Upper lobe of right lung (tissue), 1 donor: ENCODE results near the gene ABHD6. TPM values are rescaled to one million over a fixed set of nuclear protein-coding genes. Genes with fewer than 3 reads are reported as not detected.
"Not testable (repeated sequence)": the region's sequence is repeated elsewhere in the genome, so short reads cannot be mapped to it uniquely, and the experiment has no call there.

Experiments
- ATAC-seq: fragments of 200-7000 bp; cut with Tn5 transposase; one replicate; pipeline ENCODE4 v1.9.1; 2020; ENCODE audit warnings: mild to moderate bottlenecking, moderate library complexity
- DNase-seq: peaks from one replicate; pipeline ENCODE4 v3.0.0-alpha.2; 2020
- H3K27ac ChIP-seq: fragments of 200-600 bp; one replicate; pipeline ENCODE4 v1.8.0; 2022
- H3K27me3 ChIP-seq: fragments of 200-600 bp; one replicate; pipeline ENCODE4 v1.8.0; 2022; ENCODE audit warnings: mild to moderate bottlenecking
- H3K36me3 ChIP-seq: fragments of 200-600 bp; one replicate; pipeline ENCODE4 v1.8.0; 2022
- H3K4me1 ChIP-seq: fragments of 200-600 bp; one replicate; pipeline ENCODE4 v1.8.0; 2022
- H3K4me3 ChIP-seq: fragments of 200-600 bp; one replicate; pipeline ENCODE4 v1.8.0; 2022; ENCODE audit warnings: mild to moderate bottlenecking
- H3K9me3 ChIP-seq: fragments of 200-600 bp; one replicate; pipeline ENCODE4 v1.8.0; 2022
- intact Hi-C: fragments of 100-400 bp; cut with DNase I; formaldehyde crosslinking; loops from one replicate; pipeline ENCODE4 v1.11.0; 2022
- total RNA-seq: library from RNA; stranded (reverse); fragmentation: NEBNext Ultra II Directional; extraction: Animal tissue kit (Norgen Biotek cat#: 25700); gene quantifications from one replicate; pipeline ENCODE4 v1.2.1, GENCODE V29; 2021
- TF ChIP-seq, protein P1 (sequence below): fragments of 200-600 bp; IDR thresholded peaks from one replicate; pipeline ENCODE4 v1.8.0; 2022; ENCODE audit warnings: antibody characterized with exemption
- donor health status: DM: no; HTN: yes; CAD: no; lungs with severe emphysema.

ABHD6 gene
- total RNA-seq, 1 donor from 2014 or later, result 19.1 TPM

DNA sequence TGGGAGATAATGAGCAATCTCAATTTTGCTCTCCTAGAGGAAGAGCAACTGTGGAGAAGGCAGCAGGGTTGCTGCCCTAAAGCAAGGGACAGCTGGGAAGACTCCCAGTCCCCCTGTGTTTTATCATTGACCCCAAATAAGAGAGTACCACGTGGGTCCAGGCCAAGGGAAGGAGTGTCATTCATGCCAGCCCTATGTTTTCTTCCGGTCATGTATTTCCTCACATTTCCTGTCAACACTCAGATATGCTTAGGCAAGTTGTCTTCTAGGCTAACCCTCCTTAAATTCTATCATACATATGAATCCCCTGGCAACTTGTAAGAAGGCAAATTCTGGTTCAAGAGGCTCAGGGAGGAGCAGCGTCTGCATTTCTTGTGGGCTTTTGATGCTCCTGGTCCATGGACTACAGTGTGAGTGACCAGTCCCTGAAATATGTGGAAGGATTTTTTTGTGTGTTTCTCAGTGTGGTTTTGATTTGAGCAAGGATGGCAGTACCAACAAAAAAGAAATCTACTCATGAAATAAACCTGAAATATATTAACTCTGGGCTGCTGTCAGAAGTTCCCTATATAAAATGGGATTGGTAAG is 36.5 kb downstream of the ABHD6 start:
- Histone ChIP-seq H3K27ac (no peak overlapping the region), H3K4me1 (peaks cover 4% of the 10 kb centered on the region), H3K27me3 (no peaks in the 10 kb centered on the region), H3K36me3 (peaks cover 17% of the 10 kb centered on the region), H3K4me3 (no peak overlapping the region), H3K9me3 (no peaks in the 10 kb centered on the region)
- TF ChIP-seq, protein P1, sequence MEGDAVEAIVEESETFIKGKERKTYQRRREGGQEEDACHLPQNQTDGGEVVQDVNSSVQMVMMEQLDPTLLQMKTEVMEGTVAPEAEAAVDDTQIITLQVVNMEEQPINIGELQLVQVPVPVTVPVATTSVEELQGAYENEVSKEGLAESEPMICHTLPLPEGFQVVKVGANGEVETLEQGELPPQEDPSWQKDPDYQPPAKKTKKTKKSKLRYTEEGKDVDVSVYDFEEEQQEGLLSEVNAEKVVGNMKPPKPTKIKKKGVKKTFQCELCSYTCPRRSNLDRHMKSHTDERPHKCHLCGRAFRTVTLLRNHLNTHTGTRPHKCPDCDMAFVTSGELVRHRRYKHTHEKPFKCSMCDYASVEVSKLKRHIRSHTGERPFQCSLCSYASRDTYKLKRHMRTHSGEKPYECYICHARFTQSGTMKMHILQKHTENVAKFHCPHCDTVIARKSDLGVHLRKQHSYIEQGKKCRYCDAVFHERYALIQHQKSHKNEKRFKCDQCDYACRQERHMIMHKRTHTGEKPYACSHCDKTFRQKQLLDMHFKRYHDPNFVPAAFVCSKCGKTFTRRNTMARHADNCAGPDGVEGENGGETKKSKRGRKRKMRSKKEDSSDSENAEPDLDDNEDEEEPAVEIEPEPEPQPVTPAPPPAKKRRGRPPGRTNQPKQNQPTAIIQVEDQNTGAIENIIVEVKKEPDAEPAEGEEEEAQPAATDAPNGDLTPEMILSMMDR, result no peak
- DNase-seq, result no peak
- ATAC-seq, result no peak
- intact Hi-C loops, result no loop called here

DNA sequence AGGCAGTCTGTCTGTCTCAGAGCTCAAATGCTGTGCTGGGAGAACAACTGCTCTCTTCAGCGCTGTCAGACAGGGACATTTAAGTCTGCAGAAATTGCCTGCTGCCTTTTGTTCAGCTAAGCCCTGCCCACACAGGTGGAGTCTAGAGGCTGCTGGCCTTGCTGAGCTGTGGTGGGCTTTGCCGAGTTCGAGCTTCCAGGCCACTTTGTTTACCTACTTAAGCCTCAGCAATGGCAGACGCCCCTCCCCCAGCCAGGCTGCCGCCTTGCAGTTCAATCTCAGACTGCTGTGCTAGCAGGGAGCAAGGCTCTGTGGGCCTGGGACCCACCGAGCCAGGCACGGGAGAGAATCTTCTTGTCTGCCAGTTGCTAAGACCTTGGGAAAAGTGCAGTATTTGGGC is 43.5 kb downstream of the ABHD6 start:
- intact Hi-C loops, result no loop called here
- H3K27me3 ChIP-seq, result no peaks in the 10 kb centered on the region
- no peak for ATAC-seq
- H3K9me3 ChIP-seq, result no peaks in the 10 kb centered on the region
- DNase-seq, result no peak
- H3K27ac ChIP-seq, result no peak overlapping the region
- no peak overlapping the region for H3K4me3 ChIP-seq
- no peaks in the 10 kb centered on the region for H3K4me1 ChIP-seq
- H3K36me3 ChIP-seq, result peaks cover 22% of the 10 kb centered on the region
- TF ChIP-seq, protein P1, result no peak

DNA sequence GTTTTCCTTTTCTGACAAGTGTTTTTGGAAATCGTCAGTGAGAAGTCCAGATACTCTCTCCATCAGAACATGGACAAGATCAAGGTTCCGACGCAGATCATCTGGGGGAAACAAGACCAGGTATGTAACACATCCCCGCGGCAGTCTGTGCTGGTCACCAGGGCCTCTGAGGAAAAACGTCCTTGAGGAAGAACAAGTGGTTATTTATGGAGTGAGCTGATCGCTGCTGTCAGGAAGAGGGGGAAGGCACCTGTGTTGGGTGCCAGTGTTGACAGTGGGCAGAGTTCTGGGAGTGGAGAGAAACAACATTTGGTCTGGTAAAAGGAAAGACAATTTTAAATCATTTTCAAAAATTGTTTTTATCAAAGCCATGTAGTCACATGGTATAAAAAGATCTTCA is 47.7 kb downstream of the ABHD6 start:
- intact Hi-C loops, result no loop called here

DNA sequence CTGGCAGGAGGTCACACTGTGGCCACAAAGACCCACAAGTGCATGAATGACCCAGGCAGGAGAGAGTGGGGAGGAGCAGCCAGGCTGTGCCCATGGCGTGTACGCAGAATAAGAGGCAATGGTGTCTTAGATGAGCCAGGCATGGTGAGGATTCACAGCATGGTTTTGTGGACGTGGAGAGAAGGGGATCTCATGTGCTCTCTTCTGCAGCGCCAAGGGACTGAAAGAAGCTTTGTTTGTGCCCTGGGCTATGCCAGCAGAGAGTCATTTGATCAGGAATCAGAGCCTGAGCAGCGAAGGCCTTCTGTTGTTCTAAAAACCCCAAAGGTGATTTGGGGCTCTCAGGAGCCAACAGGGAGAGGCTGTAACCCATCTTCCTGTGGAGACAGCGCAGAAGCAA is 49.8 kb downstream of the ABHD6 start:
- Histone ChIP-seq H3K27me3 (no peaks in the 10 kb centered on the region), H3K27ac (no peak overlapping the region), H3K4me1 (no peaks in the 10 kb centered on the region), H3K36me3 (peaks cover 35% of the 10 kb centered on the region), H3K4me3 (no peak overlapping the region), H3K9me3 (no peaks in the 10 kb centered on the region)
- TF ChIP-seq, protein P1, result no peak
- intact Hi-C loops, result no loop called here
- ATAC-seq, result no peak
- DNase-seq, result no peak

More for the DNA sequence above, 47.7 kb downstream of the ABHD6 start:
- ATAC-seq (no peak), DNase-seq (no peak)
- Histone ChIP-seq H3K4me1 (no peaks in the 10 kb centered on the region), H3K4me3 (no peak overlapping the region), H3K36me3 (peaks cover 40% of the 10 kb centered on the region), H3K27me3 (no peaks in the 10 kb centered on the region), H3K9me3 (no peaks in the 10 kb centered on the region), H3K27ac (no peak overlapping the region)
- TF ChIP-seq, protein P1, result no peak

DNA sequence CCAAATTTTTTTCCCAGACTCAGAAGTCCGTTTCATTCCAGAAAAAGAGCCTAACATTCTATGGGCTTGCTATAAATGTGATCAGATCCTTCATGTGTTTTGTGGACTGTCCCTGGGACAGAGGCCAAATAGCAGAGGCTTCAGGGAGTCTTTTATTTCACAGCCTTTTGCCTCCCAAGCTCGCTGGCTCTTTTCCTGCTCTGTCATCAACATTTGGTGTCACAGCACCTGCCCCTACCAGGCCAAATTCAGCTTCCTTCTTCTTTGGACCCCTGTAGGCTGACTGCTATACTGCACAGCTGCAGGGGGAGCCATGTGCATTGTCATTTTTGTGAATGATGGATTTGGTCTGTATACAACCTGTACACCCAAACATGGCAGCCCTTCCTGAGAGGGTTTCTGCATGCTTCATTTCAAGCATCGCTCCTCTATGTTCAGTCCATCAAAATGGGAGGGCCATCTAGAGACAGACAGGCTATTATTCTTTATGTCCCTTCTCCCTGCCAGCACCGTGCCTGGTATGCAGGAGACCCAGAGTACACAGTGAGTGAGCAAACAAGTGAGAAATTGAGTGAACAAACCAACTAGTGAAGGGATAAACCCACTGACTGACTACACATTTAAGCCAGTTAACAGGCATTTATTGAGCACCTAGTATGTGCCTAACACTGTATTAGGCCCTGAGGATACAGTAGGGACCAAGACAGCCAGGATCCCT is 50.6 kb downstream of the ABHD6 start:
- no peaks in the 10 kb centered on the region for H3K9me3 ChIP-seq
- no peak for DNase-seq

DNA sequence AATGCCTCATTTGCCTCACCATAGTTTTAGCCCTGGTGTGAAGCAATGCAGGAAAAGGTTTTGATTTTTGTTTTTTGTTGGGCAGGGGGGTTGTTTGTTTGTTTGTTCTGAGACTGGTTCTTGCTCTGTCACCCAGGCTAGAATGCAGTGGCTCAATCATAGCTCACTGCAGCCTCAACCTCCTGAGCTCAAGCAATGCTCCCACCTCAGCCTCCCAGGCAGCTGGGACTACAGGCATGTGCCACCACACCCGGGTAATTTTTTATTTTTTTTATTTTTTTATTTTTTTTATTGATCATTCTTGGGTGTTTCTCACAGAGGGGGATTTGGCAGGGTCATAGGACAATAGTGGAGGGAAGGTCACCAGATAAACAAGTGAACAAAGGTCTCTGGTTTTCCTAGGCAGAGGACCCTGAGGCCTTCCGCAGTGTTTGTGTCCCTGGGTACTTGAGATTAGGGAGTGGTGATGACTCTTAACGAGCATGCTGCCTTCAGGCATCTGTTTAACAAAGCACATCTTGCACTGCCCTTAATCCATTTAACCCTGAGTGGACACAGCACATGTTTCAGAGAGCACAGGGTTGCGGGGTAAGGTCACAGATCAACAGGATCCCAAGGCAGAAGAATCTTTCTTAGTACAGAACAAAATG is 51.5 kb downstream of the ABHD6 start:
- intact Hi-C loops, H3K27me3 ChIP-seq, ATAC-seq, H3K9me3 ChIP-seq, DNase-seq, H3K4me1 ChIP-seq, H3K27ac ChIP-seq, H3K4me3 ChIP-seq: not testable (repeated sequence)
- H3K36me3 ChIP-seq, result peaks cover 35% of the 10 kb centered on the region

More for the DNA sequence above, 50.6 kb downstream of the ABHD6 start:
- no peaks in the 10 kb centered on the region for H3K4me1 ChIP-seq
- no peaks in the 10 kb centered on the region for H3K27me3 ChIP-seq
- ATAC-seq, result no peak
- intact Hi-C loops, result no loop called here
- no peak overlapping the region for H3K27ac ChIP-seq
- H3K36me3 ChIP-seq, result peaks cover 35% of the 10 kb centered on the region
- no peak overlapping the region for H3K4me3 ChIP-seq
- TF ChIP-seq, protein P1, result no peak

DNA sequence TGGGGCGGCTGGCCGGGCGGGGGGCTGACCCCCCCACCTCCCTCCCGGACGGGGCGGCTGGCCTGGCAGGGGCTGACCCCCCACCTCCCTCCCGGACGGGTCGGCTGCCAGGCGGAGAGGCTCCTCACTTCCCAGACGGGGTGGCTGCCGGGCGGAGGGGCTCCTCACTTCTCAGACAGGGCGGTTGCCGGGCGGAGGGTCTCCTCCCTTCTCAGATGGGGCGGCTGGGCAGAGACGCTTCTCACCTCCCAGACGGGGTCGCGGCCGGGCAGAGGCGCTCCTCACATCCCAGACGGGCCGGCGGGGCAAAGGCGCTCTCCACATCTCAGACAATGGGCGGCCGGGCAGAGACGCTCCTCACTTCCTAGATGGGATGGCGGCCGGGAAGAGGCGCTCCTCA is 52.9 kb downstream of the ABHD6 start:
- H3K4me3 ChIP-seq, intact Hi-C loops, H3K9me3 ChIP-seq, H3K4me1 ChIP-seq, ATAC-seq, DNase-seq, H3K27ac ChIP-seq, H3K27me3 ChIP-seq: not testable (repeated sequence)
- H3K36me3 ChIP-seq, result peaks cover 21% of the 10 kb centered on the region
